Activated CD8-positive, alpha-beta memory T cell treated with anti-CD3 and anti-CD28 coated beads, Interleukin-2, amount 50 U/mL, for 4 hours (primary cell): ENCODE results near the gene CLIC4.

Source experiments
- DNase-seq: peaks from one replicate; pipeline ENCODE4 v3.0.0-alpha.2; 2020

CLIC4 gene

GRCh38 chr1:24825174-24825573 is 79.9 kb downstream of the CLIC4 start:
- DNase-seq, result no peak

GRCh38 chr1:24826510-24826909 is 81.3 kb downstream of the CLIC4 start:
- DNase-seq, result no peak

- DNase-seq, result no peak
These were observed 82.3 kb downstream of the CLIC4 start for GRCh38 chr1:24827379-24828135.

- no peak for DNase-seq
These were observed 83.1 kb downstream of the CLIC4 start for GRCh38 chr1:24828183-24828886.

GRCh38 chr1:24828887-24829192 is 83.6 kb downstream of the CLIC4 start:
- no peak for DNase-seq

GRCh38 chr1:24830680-24831272 is 85.5 kb downstream of the CLIC4 start:
- no peak for DNase-seq

- no peak for DNase-seq
These were observed 96.3 kb downstream of the CLIC4 start for GRCh38 chr1:24841593-24841992.

GRCh38 chr1:24846671-24847070 is 101.4 kb downstream of the CLIC4 start:
- DNase-seq, result no peak

- peak; percentile 90 for DNase-seq
These were observed 103.0 kb downstream of the CLIC4 start for GRCh38 chr1:24847995-24848881.

GRCh38 chr1:24849672-24850295 is 104.5 kb downstream of the CLIC4 start:
- peak; percentile 36 for DNase-seq

GRCh38 chr1:24850328-24850920 is 105.2 kb downstream of the CLIC4 start:
- DNase-seq, result no peak

GRCh38 chr1:24853649-24854048 is 108.4 kb downstream of the CLIC4 start:
- no peak for DNase-seq

- no peak for DNase-seq
These were observed 110.2 kb downstream of the CLIC4 start for GRCh38 chr1:24855474-24855873.

- DNase-seq, result no peak
These were observed 111.7 kb downstream of the CLIC4 start for GRCh38 chr1:24856787-24857506.

- no peak for DNase-seq
These were observed 112.4 kb downstream of the CLIC4 start for GRCh38 chr1:24857507-24858133.

- no peak for DNase-seq
These were observed 113.0 kb downstream of the CLIC4 start for GRCh38 chr1:24858277-24858676.

- no peak for DNase-seq
These were observed 114.1 kb downstream of the CLIC4 start for GRCh38 chr1:24859063-24860010.

- no peak for DNase-seq
These were observed 115.6 kb downstream of the CLIC4 start for GRCh38 chr1:24860841-24861240.

- no peak for DNase-seq
These were observed 116.8 kb downstream of the CLIC4 start for GRCh38 chr1:24861821-24862727.
